Ascending aorta (tissue), 2 donors: Measurements from ENCODE around the gene STK32C. TPM values are rescaled to one million over a fixed set of nuclear protein-coding genes. Genes with fewer than 3 reads are reported as not detected.
"Not testable (repeated sequence)": the region's sequence is repeated elsewhere in the genome, so short reads cannot be mapped to it uniquely, and the experiment has no call there.

Source experiments
- DNase-seq, 2 donors: peaks; one replicate each; pipeline ENCODE4 v3.0.0-alpha.2; 2019; ENCODE audit warnings: low spot score in 2 of 2
- H3K27ac ChIP-seq, 2 donors: fragments of 200-600 bp; sonication (generic); one replicate each; pipeline ENCODE4 v1.5.1; 2016 to 2017; ENCODE audit warnings: mild to moderate bottlenecking in 1 of 2
- H3K27me3 ChIP-seq: fragments of 200-600 bp; sonication (generic); one replicate; pipeline ENCODE4 v1.5.1; 2017
- H3K36me3 ChIP-seq, 2 donors: fragments of 200-600 bp; sonication (generic); one replicate each; pipeline ENCODE4 v1.5.1; 2016
- H3K4me1 ChIP-seq, 2 donors: fragments of 200-600 bp; sonication (generic); one replicate each; pipeline ENCODE4 v1.5.1; 2016 to 2017; ENCODE audit warnings: mild to moderate bottlenecking in 1 of 2
- H3K4me3 ChIP-seq, 2 donors: fragments of 200-600 bp; sonication (generic); one replicate each; pipeline ENCODE4 v1.5.1; 2016 to 2017; ENCODE audit warnings: mild to moderate bottlenecking in 1 of 2
- H3K9me3 ChIP-seq, 2 donors: fragments of 200-600 bp; sonication (generic); one replicate each; pipeline ENCODE4 v1.5.1; 2016
- intact Hi-C: fragments of 100-400 bp; cut with DNase I; formaldehyde crosslinking; loops from one replicate; pipeline ENCODE4 v1.15.1; 2023
- total RNA-seq: library from RNA; depleted of rRNA; stranded (reverse); fragments of >200 nt; gene quantifications from one replicate; pipeline ENCODE4 v1.1.0, GENCODE V29; 2016
- TF ChIP-seq, protein P1 (sequence below), 3 experiments: fragments of 200-600 bp in 2 of 3; fragments of 450-650 bp in 1 of 3; sonication (generic) in 2 of 3; IDR thresholded peaks; one replicate each; pipeline ENCODE4 v1.5.1; 2016 to 2019; ENCODE audit warnings: antibody characterized with exemption in 3 of 3, mild to moderate bottlenecking in 1 of 3, moderate library complexity in 1 of 3

Gene STK32C
- total RNA-seq, 1 donor from 2014 or later = 16.2 TPM

DNA sequence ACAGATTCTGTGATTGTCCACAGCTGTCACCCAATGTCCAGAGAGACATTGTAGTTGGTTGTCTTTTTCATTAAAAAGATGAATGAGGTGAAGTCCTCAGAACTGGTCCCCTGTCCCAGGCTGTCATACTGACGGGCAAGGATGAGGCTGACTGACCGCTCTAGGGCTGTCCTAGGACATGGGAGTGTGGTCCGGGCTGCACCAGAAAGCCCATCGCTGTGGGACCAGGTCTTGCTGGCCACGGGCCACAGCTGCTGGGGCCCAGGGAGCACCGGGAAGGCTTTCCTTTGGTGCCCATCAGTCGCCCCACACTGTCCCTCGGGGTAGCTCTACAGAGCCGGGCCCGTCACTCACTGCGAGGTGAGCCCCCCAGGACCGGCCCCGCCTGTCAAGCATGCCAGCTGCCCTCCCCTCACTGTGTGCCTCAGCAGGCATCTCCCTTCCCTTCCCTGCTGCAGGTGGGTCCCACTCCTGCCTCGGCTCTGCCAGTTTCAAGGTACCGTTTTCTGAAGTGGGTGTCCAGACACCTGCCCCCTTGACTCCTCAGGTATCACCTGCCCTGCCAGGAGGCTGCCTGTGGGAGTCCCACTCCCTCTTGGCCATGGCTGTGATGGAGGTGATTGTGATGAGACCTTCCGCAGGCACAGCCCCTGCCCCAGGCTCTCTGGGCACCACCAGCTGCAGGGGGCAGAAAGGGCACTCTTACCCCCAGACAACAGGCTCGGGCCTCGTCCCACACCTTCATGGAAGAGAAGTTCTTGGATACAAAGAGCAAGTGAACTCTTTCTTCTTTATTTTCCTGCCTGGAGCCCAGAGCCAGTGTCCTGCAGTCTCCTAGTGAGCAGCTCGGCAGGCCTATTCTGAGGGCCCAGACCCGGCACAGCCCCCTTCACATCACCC is 46.0 kb upstream of the STK32C start:
- no peaks in the 10 kb centered on the region for H3K27me3 ChIP-seq
- TF ChIP-seq, protein P1, sequence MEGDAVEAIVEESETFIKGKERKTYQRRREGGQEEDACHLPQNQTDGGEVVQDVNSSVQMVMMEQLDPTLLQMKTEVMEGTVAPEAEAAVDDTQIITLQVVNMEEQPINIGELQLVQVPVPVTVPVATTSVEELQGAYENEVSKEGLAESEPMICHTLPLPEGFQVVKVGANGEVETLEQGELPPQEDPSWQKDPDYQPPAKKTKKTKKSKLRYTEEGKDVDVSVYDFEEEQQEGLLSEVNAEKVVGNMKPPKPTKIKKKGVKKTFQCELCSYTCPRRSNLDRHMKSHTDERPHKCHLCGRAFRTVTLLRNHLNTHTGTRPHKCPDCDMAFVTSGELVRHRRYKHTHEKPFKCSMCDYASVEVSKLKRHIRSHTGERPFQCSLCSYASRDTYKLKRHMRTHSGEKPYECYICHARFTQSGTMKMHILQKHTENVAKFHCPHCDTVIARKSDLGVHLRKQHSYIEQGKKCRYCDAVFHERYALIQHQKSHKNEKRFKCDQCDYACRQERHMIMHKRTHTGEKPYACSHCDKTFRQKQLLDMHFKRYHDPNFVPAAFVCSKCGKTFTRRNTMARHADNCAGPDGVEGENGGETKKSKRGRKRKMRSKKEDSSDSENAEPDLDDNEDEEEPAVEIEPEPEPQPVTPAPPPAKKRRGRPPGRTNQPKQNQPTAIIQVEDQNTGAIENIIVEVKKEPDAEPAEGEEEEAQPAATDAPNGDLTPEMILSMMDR (IDR thresholded peaks at IDR 0.05) = no peak
- no peaks in the 10 kb centered on the region for H3K9me3 ChIP-seq
- no peak overlapping the region for H3K4me3 ChIP-seq
- intact Hi-C loops = loop anchor here (2.0 to 5.0 kb wide), 2 partner anchors 46 to 131 kb away; partner anchors contain the start of gene STK32C
- peaks cover 0 to under 1% of the 10 kb centered on the region in 2 donors for H3K36me3 ChIP-seq
- no peak overlapping the region for H3K27ac ChIP-seq
- H3K4me1 ChIP-seq = no peaks in the 10 kb centered on the region
- DNase-seq = no peak

DNA sequence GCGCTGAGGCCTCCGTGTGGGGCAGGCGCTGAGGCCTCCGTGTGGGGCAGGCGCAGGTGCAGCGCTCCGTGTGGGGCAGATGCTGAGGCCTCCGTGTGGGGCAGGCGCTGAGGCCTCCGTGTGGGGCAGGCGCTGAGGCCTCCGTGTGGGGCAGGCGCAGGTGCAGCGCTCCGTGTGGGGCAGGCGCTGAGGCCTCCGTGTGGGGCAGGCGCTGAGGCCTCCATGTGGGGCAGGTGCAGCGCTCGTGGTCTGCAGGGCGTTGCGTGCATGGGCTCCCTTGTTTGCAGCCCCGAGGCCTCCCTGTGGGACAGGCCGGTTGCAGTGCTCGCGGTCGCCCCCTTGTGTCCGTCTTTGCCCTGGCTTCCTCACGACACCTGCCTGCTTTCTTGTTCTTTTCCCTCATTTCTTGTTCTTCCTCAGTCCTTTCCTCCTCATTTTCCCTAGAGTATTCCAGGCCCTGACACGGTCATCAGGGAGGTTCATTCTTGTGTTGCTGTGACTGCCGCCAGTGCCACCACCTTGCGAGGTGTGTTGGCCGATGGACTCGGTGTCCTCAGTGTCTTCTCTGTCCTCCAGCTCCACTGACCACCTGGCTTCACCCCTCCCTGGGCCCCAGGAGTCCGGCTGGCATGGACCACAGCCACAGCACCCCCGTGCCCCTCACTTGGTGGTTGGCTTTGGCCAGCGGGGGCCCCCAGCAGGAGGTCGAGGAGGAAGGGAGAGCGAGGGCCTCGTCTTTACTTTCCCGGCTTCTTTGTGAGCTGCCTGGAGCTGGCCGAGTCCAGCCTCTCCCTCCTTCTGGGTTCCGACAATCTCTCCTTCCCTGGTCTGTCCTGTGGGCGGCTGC is 44.9 kb upstream of the STK32C start:
- H3K27me3 ChIP-seq, H3K4me1 ChIP-seq, H3K36me3 ChIP-seq, H3K9me3 ChIP-seq, H3K27ac ChIP-seq, H3K4me3 ChIP-seq: not testable (repeated sequence)
- intact Hi-C loops = loop anchor here (2.0 to 5.0 kb wide), 2 partner anchors 45 to 130 kb away; partner anchors contain the start of gene STK32C
- DNase-seq = peak in 1 of 2 donors; percentile 75
- TF ChIP-seq, protein P1 (IDR thresholded peaks at IDR 0.05) = peak; percentile 69 to 88 (median 72)

DNA sequence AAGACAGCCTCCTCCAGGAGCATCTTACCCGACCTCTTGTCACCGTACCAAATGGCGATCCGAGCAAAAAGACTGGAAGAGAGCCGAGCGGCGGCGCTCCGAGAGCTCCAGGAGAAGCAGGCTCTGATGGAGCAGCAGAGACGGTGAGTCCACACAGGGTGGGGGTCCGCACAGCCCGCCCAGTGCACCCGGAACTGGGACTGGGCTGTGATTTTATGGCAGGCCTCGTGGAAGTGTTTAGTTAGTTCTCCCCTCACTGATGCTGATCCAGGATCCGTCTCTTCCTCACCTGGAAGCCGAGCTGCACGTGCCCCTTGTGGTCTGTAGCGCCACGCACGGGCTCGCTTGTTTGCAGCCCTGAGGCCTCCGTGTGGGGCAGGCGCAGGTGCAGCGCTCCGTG is 43.9 kb upstream of the STK32C start:
- intact Hi-C loops = loop anchor here (2.0 to 5.0 kb wide), 2 partner anchors 44 to 129 kb away; partner anchors contain the start of gene STK32C
- Histone ChIP-seq H3K36me3 (peaks cover 0 to 4% of the 10 kb centered on the region in 2 donors), H3K4me1 (no peaks in the 10 kb centered on the region), H3K27me3 (no peaks in the 10 kb centered on the region), H3K27ac (no peak overlapping the region), H3K9me3 (no peaks in the 10 kb centered on the region), H3K4me3 (no peak overlapping the region)
- DNase-seq = no peak
- TF ChIP-seq, protein P1 (IDR thresholded peaks at IDR 0.05) = no peak

DNA sequence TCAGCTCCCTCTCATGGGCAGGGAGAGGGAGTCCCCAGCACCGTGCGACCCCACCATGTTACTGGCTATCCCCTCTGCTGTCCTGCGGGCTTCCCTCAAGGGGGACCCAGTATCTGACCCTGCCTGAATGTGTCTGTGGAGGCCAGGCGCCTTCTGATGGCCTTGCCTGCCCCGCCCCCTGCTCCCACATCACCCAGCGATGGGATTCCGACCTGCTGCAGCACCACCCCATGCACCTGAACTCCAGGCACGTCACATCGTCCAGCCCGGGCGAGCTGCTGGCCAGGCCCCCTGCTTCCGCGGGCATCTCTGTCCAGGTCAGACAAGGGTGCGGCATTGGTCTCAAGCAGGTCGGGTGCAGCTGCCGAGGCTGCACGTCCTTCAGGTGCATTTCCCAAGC is 43.2 kb upstream of the STK32C start:
- Histone ChIP-seq H3K27me3 (no peaks in the 10 kb centered on the region), H3K36me3 (peaks cover 0 to 4% of the 10 kb centered on the region in 2 donors), H3K9me3 (no peaks in the 10 kb centered on the region), H3K27ac (no peak overlapping the region), H3K4me3 (no peak overlapping the region), H3K4me1 (no peaks in the 10 kb centered on the region)
- no peak for DNase-seq
- TF ChIP-seq, protein P1 (IDR thresholded peaks at IDR 0.05) = no peak
- intact Hi-C loops = loop anchor here (5.0 kb wide), 1 partner anchor 44 kb away; the partner anchor contains the start of gene STK32C

DNA sequence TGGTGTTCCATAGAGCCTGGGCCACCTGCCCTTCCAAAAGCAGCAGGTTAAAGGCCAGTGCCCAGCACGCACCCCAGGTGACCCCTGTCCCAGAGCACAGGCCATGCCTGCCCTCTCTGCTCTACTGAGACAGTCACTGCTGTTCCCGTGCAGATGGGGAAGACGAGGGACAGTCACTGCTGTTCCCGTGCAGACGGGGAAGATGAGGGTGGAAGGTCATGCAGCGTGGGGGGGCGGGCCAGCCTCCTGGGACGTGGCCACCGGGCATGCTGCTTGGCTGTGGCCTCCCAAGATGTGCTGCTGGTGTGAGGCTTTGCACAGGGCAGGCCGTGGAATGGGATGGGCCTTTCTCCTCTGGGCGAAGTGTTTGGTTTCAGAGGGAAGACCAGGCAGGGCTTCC is 42.6 kb upstream of the STK32C start:
- H3K9me3 ChIP-seq = no peaks in the 10 kb centered on the region
- H3K27me3 ChIP-seq = no peaks in the 10 kb centered on the region
- intact Hi-C loops = loop anchor here (5.0 kb wide), 1 partner anchor 43 kb away; the partner anchor contains the start of gene STK32C
- H3K4me1 ChIP-seq = no peaks in the 10 kb centered on the region
- H3K4me3 ChIP-seq = no peak overlapping the region
- H3K27ac ChIP-seq = no peak overlapping the region
- peaks cover 0 to 4% of the 10 kb centered on the region in 2 donors for H3K36me3 ChIP-seq
- DNase-seq = no peak
- TF ChIP-seq, protein P1 (IDR thresholded peaks at IDR 0.05) = no peak
